Chondrocyte (in vitro differentiated cells): ENCODE results near the gene HSPG2. TPM values are rescaled to one million over a fixed set of nuclear protein-coding genes. Genes with fewer than 3 reads are reported as not detected.

ENCODE experiments used
- DNase-seq: peaks from one replicate; pipeline ENCODE4 v3.0.0; 2021; ENCODE audit warnings: mixed read lengths, low spot score
- H3K27ac Mint-ChIP-seq: one replicate; pipeline ENCODE4 v1.8.0; 2021; ENCODE audit warnings: mild to moderate bottlenecking, moderate library complexity, mixed read lengths; ENCODE audit not compliant: unreplicated experiment
- H3K27me3 Mint-ChIP-seq: 2 replicates; pipeline ENCODE4 v1.8.0; 2021; ENCODE audit warnings: low read depth, mixed read lengths
- H3K36me3 Mint-ChIP-seq: 2 replicates; pipeline ENCODE4 v1.8.0; 2021; ENCODE audit warnings: low read depth, mixed read lengths
- H3K4me1 Mint-ChIP-seq: 2 replicates; pipeline ENCODE4 v1.8.0; 2021; ENCODE audit warnings: low read depth, mild to moderate bottlenecking, mixed read lengths
- H3K4me3 Mint-ChIP-seq: one replicate; pipeline ENCODE4 v1.8.0; 2021; ENCODE audit warnings: mild to moderate bottlenecking, moderate library complexity, mixed read lengths; ENCODE audit not compliant: unreplicated experiment
- H3K9me3 Mint-ChIP-seq: 2 replicates; pipeline ENCODE4 v1.8.0; 2021; ENCODE audit warnings: low read depth, mixed read lengths
- CTCF ChIP-seq: fragments of 200-600 bp; sonication (generic); IDR thresholded peaks from 2 replicates; pipeline ENCODE4 v1.5.0; 2021; ENCODE audit warnings: antibody characterized with exemption, mild to moderate bottlenecking, moderate library complexity
- total RNA-seq: library from RNA; stranded (reverse); gene quantifications from 3 replicates; pipeline ENCODE4 v1.2.1, GENCODE V29; 2021

The HSPG2 gene
- total RNA-seq, 1 donor from 2014 or later: 481 TPM

GRCh38 chr1:21932127-21932526 is 5.0 kb downstream of the HSPG2 start:
- H3K4me3 Mint-ChIP-seq: no peak overlapping the region

GRCh38 chr1:21931171-21932093 is 5.7 kb downstream of the HSPG2 start:
- peaks cover 83% of the 10 kb centered on the region for H3K4me1 Mint-ChIP-seq
- peaks cover 9% of the 10 kb centered on the region for H3K36me3 Mint-ChIP-seq
- TF ChIP-seq CTCF: no peak
- H3K4me3 Mint-ChIP-seq: peak overlapping the region; percentile 31
- H3K27ac Mint-ChIP-seq: peak overlapping the region; percentile 94
- H3K9me3 Mint-ChIP-seq: no peaks in the 10 kb centered on the region
- DNase-seq: no peak
- H3K27me3 Mint-ChIP-seq: no peaks in the 10 kb centered on the region

More at GRCh38 chr1:21932127-21932526, 5.0 kb downstream of the HSPG2 start:
- Mint-ChIP-seq H3K9me3 (no peaks in the 10 kb centered on the region), H3K4me1 (peaks cover 76% of the 10 kb centered on the region), H3K36me3 (peaks cover 9% of the 10 kb centered on the region), H3K27me3 (no peaks in the 10 kb centered on the region), H3K27ac (peak overlapping the region; percentile 94)
- TF ChIP-seq CTCF: no peak
- DNase-seq: no peak

GRCh38 chr1:21930629-21931170 is 6.4 kb downstream of the HSPG2 start:
- Mint-ChIP-seq H3K4me3 (no peak overlapping the region), H3K27me3 (no peaks in the 10 kb centered on the region), H3K36me3 (peaks cover 9% of the 10 kb centered on the region), H3K9me3 (no peaks in the 10 kb centered on the region), H3K27ac (peak overlapping the region; percentile 94), H3K4me1 (peaks cover 84% of the 10 kb centered on the region)
- no peak for DNase-seq
- TF ChIP-seq CTCF: no peak

GRCh38 chr1:21930080-21930571 is 7.0 kb downstream of the HSPG2 start:
- TF ChIP-seq CTCF: no peak
- H3K27ac Mint-ChIP-seq: peak overlapping the region; percentile 94
- H3K9me3 Mint-ChIP-seq: no peaks in the 10 kb centered on the region
- H3K27me3 Mint-ChIP-seq: no peaks in the 10 kb centered on the region
- peaks cover 84% of the 10 kb centered on the region for H3K4me1 Mint-ChIP-seq
- no peak overlapping the region for H3K4me3 Mint-ChIP-seq
- peaks cover 9% of the 10 kb centered on the region for H3K36me3 Mint-ChIP-seq
- no peak for DNase-seq

GRCh38 chr1:21927533-21928237 is 9.4 kb downstream of the HSPG2 start:
- no peaks in the 10 kb centered on the region for H3K9me3 Mint-ChIP-seq
- H3K36me3 Mint-ChIP-seq: peaks cover 6% of the 10 kb centered on the region
- H3K4me1 Mint-ChIP-seq: peaks cover 77% of the 10 kb centered on the region
- TF ChIP-seq CTCF: no peak
- no peak overlapping the region for H3K4me3 Mint-ChIP-seq
- peak overlapping the region; percentile 85 for H3K27ac Mint-ChIP-seq
- no peak for DNase-seq
- no peaks in the 10 kb centered on the region for H3K27me3 Mint-ChIP-seq
